ENCODE measurements around the gene FRY. TPM values are rescaled to one million over a fixed set of nuclear protein-coding genes. Genes with fewer than 3 reads are reported as not detected.

Gene FRY
- total RNA-seq, 4 donors from 2014 or later = 21.1 to 89.7 (median 34.4) TPM

DNA sequence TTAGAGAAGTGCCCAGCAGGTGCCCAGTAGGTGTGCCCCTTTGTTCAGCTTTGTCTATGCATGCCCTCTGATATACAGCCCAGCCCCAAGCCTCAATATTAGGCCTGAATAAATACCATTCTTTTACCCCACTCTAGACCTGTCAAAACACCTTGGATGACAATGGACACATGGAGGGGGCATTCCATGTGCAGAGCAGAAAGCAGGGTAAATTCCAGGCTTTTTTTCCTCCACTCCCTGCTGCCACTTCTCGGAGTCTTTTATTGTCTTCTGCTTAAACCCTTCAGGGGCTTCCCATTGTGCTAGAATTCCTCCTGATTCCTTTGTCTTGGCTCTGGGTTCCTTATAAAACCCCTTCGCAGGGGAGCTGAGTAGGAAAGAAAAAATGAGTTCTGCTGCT is 5.8 kb upstream of the FRY start:
- DNase-seq (ENCODE audit: low spot score) (no peak), ATAC-seq (ENCODE audit: low FRiP score) (no peak)
- TF ChIP-seq, protein P1, sequence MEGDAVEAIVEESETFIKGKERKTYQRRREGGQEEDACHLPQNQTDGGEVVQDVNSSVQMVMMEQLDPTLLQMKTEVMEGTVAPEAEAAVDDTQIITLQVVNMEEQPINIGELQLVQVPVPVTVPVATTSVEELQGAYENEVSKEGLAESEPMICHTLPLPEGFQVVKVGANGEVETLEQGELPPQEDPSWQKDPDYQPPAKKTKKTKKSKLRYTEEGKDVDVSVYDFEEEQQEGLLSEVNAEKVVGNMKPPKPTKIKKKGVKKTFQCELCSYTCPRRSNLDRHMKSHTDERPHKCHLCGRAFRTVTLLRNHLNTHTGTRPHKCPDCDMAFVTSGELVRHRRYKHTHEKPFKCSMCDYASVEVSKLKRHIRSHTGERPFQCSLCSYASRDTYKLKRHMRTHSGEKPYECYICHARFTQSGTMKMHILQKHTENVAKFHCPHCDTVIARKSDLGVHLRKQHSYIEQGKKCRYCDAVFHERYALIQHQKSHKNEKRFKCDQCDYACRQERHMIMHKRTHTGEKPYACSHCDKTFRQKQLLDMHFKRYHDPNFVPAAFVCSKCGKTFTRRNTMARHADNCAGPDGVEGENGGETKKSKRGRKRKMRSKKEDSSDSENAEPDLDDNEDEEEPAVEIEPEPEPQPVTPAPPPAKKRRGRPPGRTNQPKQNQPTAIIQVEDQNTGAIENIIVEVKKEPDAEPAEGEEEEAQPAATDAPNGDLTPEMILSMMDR (IDR thresholded peaks at IDR 0.05) = no peak

DNA sequence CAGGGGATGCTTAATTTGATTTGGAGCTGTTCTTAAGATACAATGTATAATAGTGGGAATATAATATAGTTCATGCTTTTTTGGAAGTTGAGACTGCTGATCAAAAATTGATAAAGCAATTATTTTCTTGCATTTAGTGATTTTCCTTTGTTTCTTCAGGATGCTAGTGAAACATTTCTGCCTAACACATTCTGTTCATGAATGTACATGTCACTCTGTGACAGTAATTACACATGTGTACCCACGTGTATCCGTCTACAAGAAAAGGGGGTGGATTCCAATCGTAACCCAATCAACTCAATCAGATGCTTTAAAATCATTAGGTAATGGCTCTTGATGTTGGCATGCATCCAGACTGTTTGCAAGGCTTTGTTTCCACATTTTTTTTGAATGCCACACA is 5.0 kb upstream of the FRY start:
- DNase-seq (ENCODE audit: low spot score) (no peak), ATAC-seq (ENCODE audit: low FRiP score) (no peak)
- TF ChIP-seq, protein P1 (IDR thresholded peaks at IDR 0.05) = no peak

DNA sequence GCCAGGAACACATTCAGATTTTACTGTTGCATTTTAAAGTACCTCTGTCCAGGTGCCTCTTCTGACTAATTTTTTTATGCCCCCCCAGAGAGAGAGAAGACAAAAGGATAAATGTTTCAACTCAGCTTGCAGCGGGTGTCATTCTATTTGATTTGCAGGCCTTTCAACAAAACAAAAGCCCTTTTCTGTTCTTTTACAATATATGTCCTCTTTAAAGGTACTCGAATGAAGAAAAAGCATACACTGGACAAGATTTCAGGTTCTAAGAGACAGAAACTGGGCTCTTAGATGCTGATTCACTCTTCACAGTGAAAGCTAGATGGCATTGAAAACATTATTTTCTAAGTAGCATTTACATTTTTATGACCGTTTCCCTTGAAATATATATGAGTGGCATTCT is 2.9 kb upstream of the FRY start:
- TF ChIP-seq, protein P1 (IDR thresholded peaks at IDR 0.05) = no peak
- DNase-seq (ENCODE audit: low spot score) = no peak
- ATAC-seq (ENCODE audit: low FRiP score) = no peak

DNA sequence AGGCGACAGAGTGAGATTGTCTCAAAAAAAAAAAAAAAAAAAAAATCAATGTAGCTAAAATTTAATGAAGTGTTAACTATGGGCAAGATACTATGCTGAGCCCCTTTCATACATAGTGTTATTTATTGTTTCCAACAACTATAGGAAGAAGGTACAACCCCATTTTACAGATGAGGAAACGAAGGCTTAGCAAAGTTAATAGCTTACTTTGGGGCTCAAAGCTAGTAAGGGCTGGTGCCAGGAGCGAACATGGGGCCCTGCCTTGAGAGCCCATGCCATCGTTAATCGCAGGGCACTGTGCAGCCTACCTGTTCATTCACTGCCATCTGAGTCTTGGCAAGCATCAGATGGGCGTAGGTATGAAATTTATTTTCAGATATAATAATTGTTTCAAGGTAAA is 1.9 kb upstream of the FRY start:
- no peak for DNase-seq (ENCODE audit: low spot score)
- ATAC-seq (ENCODE audit: low FRiP score) = no peak
- TF ChIP-seq, protein P1 (IDR thresholded peaks at IDR 0.05) = no peak

GRCh38 chr13:32031815-32032370 is 319 bp downstream of the FRY start:
- TF ChIP-seq, protein P1 (IDR thresholded peaks at IDR 0.05) = no peak
- ATAC-seq (ENCODE audit: low FRiP score) (no peak), DNase-seq (ENCODE audit: low spot score) (no peak)

GRCh38 chr13:32032759-32033158 is 1.2 kb downstream of the FRY start:
- DNase-seq (ENCODE audit: low spot score) (no peak), ATAC-seq (ENCODE audit: low FRiP score) (no peak)
- TF ChIP-seq, protein P1 (IDR thresholded peaks at IDR 0.05) = no peak

- DNase-seq (ENCODE audit: low spot score) = no peak
- TF ChIP-seq, protein P1 (IDR thresholded peaks at IDR 0.05) = no peak
- ATAC-seq (ENCODE audit: low FRiP score) = no peak
Measured at GRCh38 chr13:32033744-32034143, 2.2 kb downstream of the FRY start.

All from omental fat pad (tissue), 4 donors.